Neuronal stem cell (in vitro differentiated cells): Measurements from ENCODE around the gene KDM5B. TPM values are rescaled to one million over a fixed set of nuclear protein-coding genes. Genes with fewer than 3 reads are reported as not detected.

ENCODE experiments used
- DNase-seq: peaks from one replicate; pipeline ENCODE4 v3.0.0-alpha.2; 2013; ENCODE audit warnings: low spot score
- H2AFZ ChIP-seq: one replicate; pipeline ENCODE4 v1.6.1; 2013; ENCODE audit warnings: mild to moderate bottlenecking, low read length, inconsistent platforms
- H2AK5ac ChIP-seq: 2 replicates; pipeline ENCODE4 v1.6.1; 2013; ENCODE audit warnings: low read depth, mild to moderate bottlenecking, inconsistent platforms, low read length, moderate library complexity, mixed read lengths
- H2BK120ac ChIP-seq: 2 replicates; pipeline ENCODE4 v1.6.1; 2013; ENCODE audit warnings: low read depth, mild to moderate bottlenecking, inconsistent platforms, low read length, moderate library complexity, mixed read lengths
- H2BK12ac ChIP-seq: one replicate; pipeline ENCODE4 v1.6.1; 2013; ENCODE audit warnings: low read length, inconsistent platforms
- H2BK15ac ChIP-seq: 2 replicates; pipeline ENCODE4 v1.6.1; 2013; ENCODE audit warnings: mild to moderate bottlenecking, low read length, inconsistent platforms, mixed read lengths
- H2BK5ac ChIP-seq: one replicate; pipeline ENCODE4 v1.6.1; 2013; ENCODE audit warnings: inconsistent platforms, mild to moderate bottlenecking, low read length, moderate library complexity
- H3K14ac ChIP-seq: one replicate; pipeline ENCODE4 v1.6.1; 2013; ENCODE audit warnings: low read length, inconsistent platforms
- H3K18ac ChIP-seq: 2 replicates; pipeline ENCODE4 v1.6.1; 2013; ENCODE audit warnings: low read length, inconsistent platforms
- H3K23ac ChIP-seq: 2 replicates; pipeline ENCODE4 v1.6.1; 2013; ENCODE audit warnings: low read depth, mild to moderate bottlenecking, mixed read lengths, low read length, inconsistent platforms; ENCODE audit not compliant: poor library complexity
- H3K27ac ChIP-seq: replicated peaks from 3 replicates; pipeline ENCODE4 v1.5.1; 2013; ENCODE audit warnings: low read length, inconsistent platforms
- H3K27me3 ChIP-seq, 3 experiments: 2 replicates each; pipeline ENCODE4 v1.6.1; 2013; ENCODE audit warnings: low read length in 3 of 3, mild to moderate bottlenecking in 2 of 3, inconsistent platforms in 1 of 3, low read depth in 1 of 3, mixed read lengths in 1 of 3, moderate library complexity in 1 of 3; ENCODE audit not compliant: control insufficient read depth in 3 of 3, insufficient read depth in 3 of 3
- H3K36me3 ChIP-seq, 2 donors: replicated peaks in 1 of 2; 2 replicates each; pipeline ENCODE4 v1.6.1; 2013; ENCODE audit warnings: low read length in 2 of 2; ENCODE audit not compliant: control insufficient read depth in 2 of 2, insufficient read depth in 2 of 2
- H3K4ac ChIP-seq: 2 replicates; pipeline ENCODE4 v1.6.1; 2013; ENCODE audit warnings: inconsistent platforms, mild to moderate bottlenecking, low read length, moderate library complexity
- H3K4me1 ChIP-seq, 2 donors: 1 replicate in 1 of 2; 2 replicates in 1 of 2; pipeline ENCODE4 v1.6.1; 2013; ENCODE audit warnings: low read length in 2 of 2, low read depth in 1 of 2; ENCODE audit not compliant: control insufficient read depth in 2 of 2, insufficient read depth in 1 of 2
- H3K4me2 ChIP-seq: one replicate; pipeline ENCODE4 v1.6.1; 2013; ENCODE audit warnings: mild to moderate bottlenecking, low read length, inconsistent platforms; ENCODE audit not compliant: insufficient read depth, poor library complexity, severe bottlenecking
- H3K4me3 ChIP-seq, 2 donors: 2 replicates each; pipeline ENCODE4 v1.5.1; 2013; ENCODE audit warnings: low read length in 2 of 2, mild to moderate bottlenecking in 2 of 2, inconsistent platforms in 1 of 2, moderate library complexity in 1 of 2
- H3K79me1 ChIP-seq: one replicate; pipeline ENCODE4 v1.6.1; 2013; ENCODE audit warnings: low read depth, mild to moderate bottlenecking, inconsistent platforms, low read length, moderate library complexity
- H3K9ac ChIP-seq: one replicate; pipeline ENCODE4 v1.6.1; 2013; ENCODE audit warnings: mild to moderate bottlenecking, low read depth, low read length, inconsistent platforms; ENCODE audit not compliant: poor library complexity
- H3K9me3 ChIP-seq, 2 donors: replicated peaks in 1 of 2; 2 replicates each; pipeline versions ENCODE3 to v1.6.1; 2013; ENCODE audit warnings: low read length in 2 of 2, mild to moderate bottlenecking in 2 of 2, inconsistent platforms in 1 of 2, low read depth in 1 of 2, mixed read lengths in 1 of 2, moderate library complexity in 1 of 2; ENCODE audit not compliant: control insufficient read depth in 2 of 2, insufficient read depth in 1 of 2
- H4K8ac ChIP-seq: one replicate; pipeline ENCODE4 v1.6.1; 2013; ENCODE audit warnings: low read depth, mild to moderate bottlenecking, inconsistent platforms, low read length, moderate library complexity
- H4K91ac ChIP-seq: one replicate; pipeline ENCODE4 v1.6.1; 2013; ENCODE audit warnings: low read length, low read depth, mild to moderate bottlenecking, inconsistent platforms; ENCODE audit not compliant: poor library complexity
- WGBS, 2 donors: extraction: QIAGEN DNeasy Blood & Tissue Kit; methylation state at CpG; one replicate each; pipeline ENCODE4 v1.1.7; 2013; ENCODE audit warnings: missing lambda C conversion rate in 2 of 2, mixed read lengths in 1 of 2; ENCODE audit not compliant: insufficient read length in 2 of 2, insufficient replicate concordance in 1 of 2; ENCODE audit errors: extremely low coverage in 2 of 2; 5-methylcytosine and 5-hydroxymethylcytosine counted together
- small RNA-seq: library from polyadenylated mRNA; stranded (forward); fragments of <200 nt; extraction: miRNeasy Mini kit (QIAGEN cat#:217004); gene quantifications from one replicate; pipeline ENCODE3, GENCODE V24; 2013; ENCODE audit not compliant: insufficient read depth

KDM5B gene

DNA sequence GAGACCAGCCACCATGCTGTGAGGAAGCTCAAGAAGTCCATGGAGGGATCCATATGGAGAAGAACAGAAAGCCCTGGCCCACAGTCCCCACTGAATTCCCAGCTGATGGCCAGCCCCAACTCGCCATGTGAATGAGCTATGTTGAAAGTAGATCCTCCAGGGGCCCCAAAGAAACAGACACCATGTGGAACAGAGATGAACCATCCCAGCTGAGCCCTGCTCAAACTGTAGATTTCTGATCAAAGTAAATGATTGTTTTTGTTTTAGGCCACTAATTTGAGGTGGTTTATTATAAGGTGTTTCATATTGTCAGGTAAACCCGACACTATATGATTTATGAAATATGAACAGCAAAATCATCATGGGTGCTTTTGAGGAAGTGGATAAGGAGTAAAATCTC lies 130.8 kb downstream of the KDM5B start:
- Histone ChIP-seq H2BK12ac (no peak overlapping the region), H3K4ac (no peak overlapping the region), H3K14ac (no peak overlapping the region), H4K8ac (no peak overlapping the region), H3K9me3 (no peaks in the 10 kb centered on the region), H2AFZ (no peak overlapping the region), H3K18ac (no peak overlapping the region), H3K9ac (no peak overlapping the region), H2AK5ac (no peak overlapping the region), H2BK120ac (no peak overlapping the region), H2BK15ac (no peak overlapping the region), H3K4me3 (no peak overlapping the region), H3K79me1 (no peaks in the 10 kb centered on the region), H3K36me3 (no peaks in the 10 kb centered on the region), H3K4me2 (no peak overlapping the region), H3K27me3 (peaks cover 0 to 24% (median 0%) of the 10 kb centered on the region in 3 experiments), H3K4me1 (peaks cover 0 to 2% of the 10 kb centered on the region in 2 donors), H3K27ac (no peak overlapping the region), H4K91ac (no peak overlapping the region), H3K23ac (no peak overlapping the region), H2BK5ac (no peak overlapping the region)
- no CpG with 5 or more reads among the region's 2 CpGs for WGBS, 2 donors
- no peak for DNase-seq

Small RNAs within 50 kb of the gene (small RNA-seq; reads per million reads assigned to genes)
- gene AC098934.3, result not detected
